SK-N-MC (cell line): Measurements from ENCODE around the gene LRPPRC.

Experiments used
- EZH2 ChIP-seq: fragments of 200-600 bp; sonication (generic); IDR thresholded peaks from one replicate; pipeline ENCODE4 v1.6.1; 2017; ENCODE audit warnings: antibody characterized with exemption
- POLR2AphosphoS5 ChIP-seq: IDR thresholded peaks from 2 replicates; pipeline ENCODE4 v1.6.1; 2012; ENCODE audit warnings: mild to moderate bottlenecking, low read depth, low read length, borderline replicate concordance

DNA sequence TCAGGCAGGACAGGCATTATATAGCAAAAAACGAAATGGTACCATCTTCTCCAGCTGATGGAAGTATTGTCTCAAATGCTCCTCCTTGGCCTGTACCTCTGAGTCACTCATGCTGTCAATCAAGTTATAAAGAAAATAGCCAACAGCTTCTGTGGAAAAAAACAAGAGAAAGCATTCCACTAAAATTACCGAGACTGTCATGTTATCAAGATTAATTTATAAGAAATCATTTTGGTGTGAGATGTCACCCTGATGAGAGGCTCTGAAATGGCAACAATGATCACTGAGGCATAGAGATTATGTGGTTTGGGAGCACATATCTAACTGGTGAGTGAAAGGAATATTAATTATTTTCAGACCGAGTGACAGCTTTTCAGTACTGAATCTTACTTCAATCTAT is 47.4 kb downstream of the LRPPRC start:
- TF ChIP-seq POLR2AphosphoS5 (no peak), EZH2 (no peak)
